ENCODE data around the gene ACBD6. TPM values are rescaled to one million over a fixed set of nuclear protein-coding genes. Genes with fewer than 3 reads are reported as not detected.
"Not testable (repeated sequence)": the region's sequence is repeated elsewhere in the genome, so short reads cannot be mapped to it uniquely, and the experiment has no call there.

Gene ACBD6
- total RNA-seq, 2 donors from 2014 or later = 18.3 to 24.6 TPM

DNA sequence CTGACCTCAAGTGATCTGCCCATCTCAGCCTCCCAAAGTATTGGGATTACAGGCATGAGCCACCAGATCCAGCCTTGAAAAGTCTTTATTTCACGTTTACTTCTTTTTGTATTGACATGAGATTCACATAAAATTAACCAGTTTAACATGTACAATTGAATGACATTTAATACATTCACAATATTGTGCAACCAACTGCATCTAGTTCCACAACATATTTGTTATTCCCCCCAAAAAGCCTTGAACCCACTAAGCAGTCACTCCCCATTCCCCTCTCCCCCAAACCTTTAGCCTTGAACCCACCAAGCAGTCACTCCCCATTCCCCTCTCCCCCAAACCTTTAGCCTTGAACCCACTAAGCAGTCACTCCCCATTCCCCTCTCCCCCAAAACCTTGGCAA is 62.0 kb downstream of the ACBD6 start:
- intact Hi-C loops (cut with DNase I) = no loop called here
- ATAC-seq (no peak), DNase-seq (no peak)

DNA sequence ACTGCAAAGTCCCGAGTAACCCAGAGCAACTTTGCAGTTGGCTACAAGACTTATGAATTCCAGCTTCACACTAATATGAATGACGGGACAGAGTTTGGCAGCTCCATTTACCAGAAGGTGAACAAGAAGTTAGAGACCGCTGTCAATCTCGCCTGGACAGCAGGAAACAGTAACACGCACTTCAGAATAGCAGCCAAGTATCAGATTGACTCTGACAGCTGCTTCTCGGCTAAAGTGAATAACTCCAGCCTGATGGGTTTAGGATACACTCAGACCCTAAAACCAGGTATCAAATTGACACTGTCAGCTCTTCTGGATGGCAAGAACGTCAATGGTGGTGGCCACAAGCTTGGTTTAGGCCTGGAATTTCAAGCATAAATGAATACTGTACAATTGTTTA is 66.8 kb downstream of the ACBD6 start:
- intact Hi-C loops (cut with DNase I) = no loop called here
- no peak for ATAC-seq
- DNase-seq = no peak

GRCh38 chr1:180433873-180434272 is 68.5 kb downstream of the ACBD6 start:
- intact Hi-C loops (cut with DNase I) = no loop called here
- no peak for ATAC-seq
- DNase-seq = no peak

- intact Hi-C loops (cut with DNase I) = no loop called here
- ATAC-seq (no peak), DNase-seq (no peak)
Measured at GRCh38 chr1:180431683-180432082, 70.7 kb downstream of the ACBD6 start.

- intact Hi-C loops (cut with DNase I) = no loop called here
- DNase-seq = no peak
- no peak for ATAC-seq
Measured at GRCh38 chr1:180428782-180429695, 73.3 kb downstream of the ACBD6 start.

- ATAC-seq = no peak
- intact Hi-C loops (cut with DNase I) = no loop called here
- no peak for DNase-seq
Measured at GRCh38 chr1:180425952-180426351, 76.4 kb downstream of the ACBD6 start.

- intact Hi-C loops (cut with DNase I) = no loop called here
- no peak for ATAC-seq
- DNase-seq = no peak
Measured at GRCh38 chr1:180424848-180425457, 77.4 kb downstream of the ACBD6 start.

GRCh38 chr1:180421614-180422013 is 80.8 kb downstream of the ACBD6 start:
- ATAC-seq = no peak
- no peak for DNase-seq
- intact Hi-C loops (cut with DNase I) = no loop called here

- DNase-seq; ATAC-seq; intact Hi-C loops (cut with DNase I): not testable (repeated sequence)
Measured at GRCh38 chr1:180421145-180421544, 81.2 kb downstream of the ACBD6 start.

GRCh38 chr1:180415985-180416633 is 86.3 kb downstream of the ACBD6 start:
- intact Hi-C loops (cut with DNase I) = loop anchor here in 1 of 2 donors (5.0 kb wide), 2 partner anchors 164 to 224 kb away; no protein-coding TSS in a partner anchor
- peak in 1 of 2 donors; percentile 34 for ATAC-seq

GRCh38 chr1:180415236-180415848 is 87.0 kb downstream of the ACBD6 start:
- ATAC-seq (no peak), DNase-seq (no peak)
- intact Hi-C loops (cut with DNase I) = loop anchor here in 1 of 2 donors (5.0 kb wide), 2 partner anchors 163 to 223 kb away; no protein-coding TSS in a partner anchor

More at GRCh38 chr1:180415985-180416633, 86.3 kb downstream of the ACBD6 start:
- DNase-seq = no peak

GRCh38 chr1:180412583-180412982 is 89.8 kb downstream of the ACBD6 start:
- ATAC-seq = no peak
- no peak for DNase-seq
- intact Hi-C loops (cut with DNase I) = no loop called here

- DNase-seq; ATAC-seq; intact Hi-C loops (cut with DNase I): not testable (repeated sequence)
Measured at GRCh38 chr1:180408128-180408527, 94.2 kb downstream of the ACBD6 start.

GRCh38 chr1:180407051-180407450 is 95.3 kb downstream of the ACBD6 start:
- no peak for DNase-seq
- ATAC-seq = no peak
- intact Hi-C loops (cut with DNase I) = no loop called here

- DNase-seq (no peak), ATAC-seq (no peak)
- intact Hi-C loops (cut with DNase I) = no loop called here
Measured at GRCh38 chr1:180402551-180402950, 99.8 kb downstream of the ACBD6 start.

DNA sequence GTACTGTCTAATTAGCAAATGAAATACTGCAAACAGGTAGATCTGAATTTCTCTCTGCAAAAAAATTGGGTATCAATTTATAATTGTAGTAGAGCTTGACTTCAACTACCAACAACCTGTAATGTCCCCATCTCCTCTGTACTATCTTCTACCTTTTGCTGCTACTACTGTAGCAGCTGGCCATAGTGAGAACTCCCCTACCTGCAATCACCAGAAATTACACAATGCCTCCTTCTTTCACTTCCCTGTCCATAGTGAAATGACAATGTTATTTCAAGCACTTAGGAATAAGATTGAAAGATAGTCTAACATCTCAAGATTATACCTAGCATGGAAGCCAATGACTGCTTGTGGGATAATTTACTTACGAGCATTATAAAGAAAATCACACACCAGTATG is 100.4 kb downstream of the ACBD6 start:
- DNase-seq (no peak), ATAC-seq (no peak)
- intact Hi-C loops (cut with DNase I) = no loop called here

DNA sequence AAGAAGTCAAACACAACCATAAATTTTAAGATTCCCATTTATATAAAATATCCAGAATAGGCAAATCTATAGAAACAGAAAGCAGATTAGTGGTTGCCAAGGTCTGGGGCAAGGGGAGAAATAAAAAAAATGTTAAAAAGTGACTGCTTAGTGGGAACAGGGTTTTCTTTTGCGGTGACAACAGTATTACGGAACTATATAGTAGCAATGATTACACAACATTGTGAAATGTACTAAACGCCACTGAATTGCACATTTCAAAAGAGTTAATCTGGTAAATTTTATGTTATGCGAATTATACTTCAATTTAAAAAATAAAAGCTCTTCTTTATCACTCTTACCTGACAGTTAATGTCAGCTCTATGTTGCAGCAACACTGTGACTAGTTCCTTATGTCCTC is 105.2 kb downstream of the ACBD6 start:
- no peak for ATAC-seq
- intact Hi-C loops (cut with DNase I) = no loop called here
- DNase-seq = no peak

DNA sequence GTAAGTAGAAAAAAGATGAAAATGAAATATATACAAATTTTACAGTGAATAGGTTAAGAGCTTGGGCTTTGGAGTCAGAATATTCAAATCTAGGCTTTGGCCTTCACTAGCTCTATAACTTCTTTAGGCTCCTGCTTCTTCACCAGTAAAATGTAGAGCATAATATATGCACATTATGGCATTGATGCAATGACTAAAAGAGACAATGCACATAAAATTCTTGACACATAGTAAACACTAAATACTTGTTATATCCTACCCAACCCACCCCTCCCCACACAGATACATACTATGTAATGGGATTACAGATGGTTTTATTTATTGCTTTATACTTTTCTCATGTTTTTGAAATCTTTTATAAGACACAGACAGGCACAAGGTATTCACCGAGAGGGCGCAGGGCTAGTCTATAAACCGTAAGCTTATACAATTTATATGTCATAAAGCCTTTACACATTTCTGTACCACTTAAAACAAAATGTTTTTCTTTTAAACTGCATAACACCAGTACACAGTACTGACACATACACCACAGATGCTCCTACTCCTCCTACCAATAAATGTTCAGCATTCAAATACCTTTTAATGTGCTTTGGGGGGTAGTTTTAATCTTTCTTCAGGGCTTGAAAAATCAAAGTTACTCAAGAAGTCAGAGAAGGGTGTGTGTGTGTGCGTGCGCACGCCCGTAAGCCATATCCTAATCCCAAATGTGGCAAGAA is 109.8 kb downstream of the ACBD6 start:
- DNase-seq (no peak), ATAC-seq (no peak)
- intact Hi-C loops (cut with DNase I) = no loop called here

DNA sequence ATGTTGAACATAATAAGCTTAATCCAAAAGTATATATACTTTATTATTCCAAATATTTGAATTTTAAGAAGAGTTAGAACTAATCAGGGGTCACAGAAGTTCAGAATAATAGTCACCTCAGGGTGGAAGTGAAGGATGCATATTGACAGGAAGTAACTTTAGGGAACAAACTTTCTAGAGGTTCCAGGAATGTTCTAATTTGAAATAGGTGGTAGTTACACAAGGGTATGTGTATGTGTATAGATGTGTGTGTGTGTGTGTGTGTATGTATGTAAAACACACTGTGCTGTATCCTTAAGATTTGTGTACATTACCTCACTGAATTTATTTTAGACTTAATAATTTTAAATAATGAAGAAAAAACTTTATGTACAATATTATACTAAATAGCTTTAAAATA is 110.4 kb downstream of the ACBD6 start:
- DNase-seq = no peak
- no peak for ATAC-seq
- intact Hi-C loops (cut with DNase I) = no loop called here

Measured in left cardiac atrium (tissue), 4 donors.